HG03045 (cell line): ENCODE results near the gene TSC22D2.
"Not testable (repeated sequence)": the region's sequence is repeated elsewhere in the genome, so short reads cannot be mapped to it uniquely, and the experiment has no call there.

Source experiments
- ATAC-seq: cut with Tn5 transposase; IDR thresholded peaks from one replicate; pipeline ENCODE4 v1.9.1; 2021; ENCODE audit warnings: mild to moderate bottlenecking, moderate library complexity; ENCODE audit not compliant: unreplicated experiment

Gene TSC22D2

DNA sequence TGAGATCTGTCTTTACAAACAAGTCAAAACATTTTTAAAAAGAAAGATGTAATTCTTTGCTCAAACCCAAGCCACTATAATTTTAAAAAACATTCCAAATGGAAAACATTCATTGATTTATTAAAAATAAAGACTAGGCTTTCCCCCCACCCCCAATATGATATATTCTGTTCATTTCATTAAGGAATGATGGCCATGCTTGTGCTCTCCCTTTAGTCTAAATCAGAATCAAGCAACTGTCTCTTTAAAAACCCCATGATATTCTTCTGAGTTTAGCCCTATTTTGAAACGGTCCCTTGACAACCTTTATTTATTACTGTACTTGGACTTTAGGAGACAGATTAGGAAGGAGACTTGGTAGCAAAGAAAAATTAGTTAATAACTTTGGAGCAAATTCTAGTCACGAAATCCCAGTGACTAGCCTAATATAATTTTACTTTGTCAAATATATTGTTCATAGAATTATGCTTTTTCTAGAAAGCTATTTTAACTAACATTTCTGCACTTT lies 38.4 kb downstream of the TSC22D2 start:
- ATAC-seq, result no peak

DNA sequence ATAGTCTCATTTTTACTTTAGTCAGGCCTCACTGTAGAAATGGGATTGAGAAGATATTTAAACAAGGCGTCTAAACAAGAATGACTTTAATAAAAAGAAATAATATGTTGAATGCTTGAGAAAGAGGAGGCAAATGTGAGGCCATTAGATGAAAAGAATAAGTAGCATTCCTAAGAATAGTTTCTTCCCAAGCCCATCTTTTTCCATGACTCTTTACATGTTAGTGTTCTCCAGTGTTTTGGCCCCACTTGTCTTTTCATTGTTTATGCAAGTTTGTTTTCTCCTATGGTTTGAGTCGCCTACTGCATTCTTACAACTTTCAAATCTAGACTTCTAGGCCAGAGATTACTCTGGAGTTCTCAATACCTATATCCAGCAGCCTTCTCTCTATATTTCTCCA lies 39.0 kb downstream of the TSC22D2 start:
- ATAC-seq, result no peak

DNA sequence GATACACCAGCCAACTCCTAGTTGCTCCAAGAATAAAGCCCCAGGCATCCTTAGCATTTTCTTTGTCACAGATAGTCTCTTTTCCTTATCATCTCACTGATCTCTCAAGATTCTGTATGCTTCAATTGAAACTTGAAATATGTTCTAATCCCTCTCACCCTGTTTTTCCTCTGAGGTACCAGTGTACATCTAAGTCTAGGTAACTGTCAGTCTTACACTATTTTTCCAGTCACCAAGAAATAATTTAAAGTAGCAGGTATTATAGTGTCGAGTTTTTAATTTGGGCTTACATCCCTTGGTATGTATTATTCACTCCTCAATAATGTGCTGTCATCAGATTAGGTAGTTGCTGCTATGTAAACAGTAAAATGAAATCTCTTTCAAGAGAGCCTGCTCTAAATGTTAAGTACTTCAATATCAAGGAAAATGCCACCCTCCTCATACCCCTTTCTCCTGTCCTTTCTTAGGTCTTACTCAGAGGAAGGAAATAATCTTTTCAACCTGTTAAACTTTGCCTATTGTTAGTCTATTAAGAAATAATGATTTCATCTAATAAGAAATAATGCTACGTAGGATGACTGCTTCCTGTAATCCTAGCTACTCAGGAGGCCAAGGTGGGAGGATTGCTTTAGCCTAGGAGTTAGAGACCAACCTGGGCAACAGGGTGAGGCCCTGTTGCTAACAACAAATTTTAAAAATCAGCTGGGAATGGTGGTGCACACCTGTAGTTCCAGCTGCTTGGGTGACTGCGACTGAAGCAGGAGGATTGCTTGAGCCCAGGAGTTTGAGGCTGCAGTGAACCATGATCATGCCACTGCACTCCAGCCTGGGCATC lies 39.8 kb downstream of the TSC22D2 start:
- no peak for ATAC-seq

DNA sequence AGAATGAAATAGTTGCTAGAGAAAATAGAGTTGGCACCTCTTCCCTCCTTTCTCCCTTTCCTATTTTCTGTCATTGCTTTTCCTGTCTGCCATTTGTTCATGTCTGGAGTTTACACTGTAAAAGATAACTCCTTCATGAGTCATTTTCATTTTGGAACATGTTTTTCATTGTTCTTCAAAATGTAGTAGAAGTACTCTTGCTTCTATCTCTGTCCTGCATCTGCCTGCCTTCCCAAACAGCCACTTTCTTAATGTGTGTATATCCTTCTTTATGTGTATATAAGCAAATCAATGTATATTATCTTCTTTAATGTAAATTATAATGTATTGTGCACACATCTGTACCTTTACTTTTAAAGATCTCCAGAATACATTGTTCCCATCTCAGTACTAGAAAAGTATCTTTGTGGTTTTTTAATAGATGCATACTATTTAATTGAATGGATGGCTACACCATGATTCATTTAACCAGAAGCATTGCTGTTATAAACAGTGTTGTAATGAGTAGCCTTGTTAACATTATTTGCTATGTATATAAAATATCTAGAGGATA lies 41.1 kb downstream of the TSC22D2 start:
- ATAC-seq, result no peak

DNA sequence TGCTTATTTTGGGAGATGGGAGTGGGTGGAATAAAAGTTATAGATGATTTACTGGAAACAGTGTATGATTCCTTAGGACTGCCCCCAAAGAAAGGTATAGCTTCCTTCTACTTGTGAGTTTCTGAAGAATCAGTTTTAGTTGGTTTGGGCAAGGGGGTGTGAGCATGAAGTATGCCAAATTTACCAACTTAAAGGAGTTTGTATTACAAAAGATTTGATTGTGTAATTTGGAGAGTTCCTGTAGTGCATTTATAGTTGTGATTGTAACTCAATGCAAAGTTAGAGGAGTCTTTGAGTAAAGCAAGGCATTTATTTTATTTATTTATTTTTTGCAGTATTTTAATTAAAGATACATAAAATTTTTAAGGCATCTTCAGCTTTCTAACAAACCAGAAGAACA lies 42.8 kb downstream of the TSC22D2 start:
- no peak for ATAC-seq

DNA sequence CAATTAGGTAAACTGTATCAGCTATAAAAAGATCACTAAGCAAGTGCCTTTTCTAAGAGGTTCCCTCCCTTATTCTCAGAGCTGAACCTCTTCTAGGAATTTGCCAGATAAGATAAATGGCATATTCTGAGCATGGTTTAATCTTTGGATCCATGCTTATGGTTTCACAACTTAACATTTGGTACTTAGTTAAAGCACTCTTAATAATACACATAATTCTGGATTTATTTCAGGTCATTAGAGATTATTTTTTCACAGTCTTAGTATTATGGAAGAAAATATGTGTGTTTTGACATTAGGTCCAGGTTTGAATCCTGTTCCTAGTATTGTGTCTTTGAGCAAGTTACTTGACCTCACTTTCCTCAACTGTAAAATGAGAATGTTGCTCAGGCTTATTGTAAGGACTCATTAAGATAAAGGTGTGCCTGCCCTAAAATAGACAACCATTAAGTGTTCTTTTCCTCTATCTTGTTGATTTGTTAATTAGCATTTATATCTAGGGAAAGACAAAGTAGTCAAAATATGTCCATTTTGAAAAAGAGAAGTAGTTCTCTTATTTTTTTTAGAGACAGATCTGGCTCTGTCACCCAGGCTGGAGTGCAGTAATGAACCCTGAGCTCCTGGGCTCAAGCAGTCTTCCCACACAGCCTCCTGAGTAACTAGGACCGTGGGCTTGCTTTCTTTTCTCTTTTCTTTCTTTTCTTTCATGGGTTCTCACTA lies 43.4 kb downstream of the TSC22D2 start:
- no peak for ATAC-seq

DNA sequence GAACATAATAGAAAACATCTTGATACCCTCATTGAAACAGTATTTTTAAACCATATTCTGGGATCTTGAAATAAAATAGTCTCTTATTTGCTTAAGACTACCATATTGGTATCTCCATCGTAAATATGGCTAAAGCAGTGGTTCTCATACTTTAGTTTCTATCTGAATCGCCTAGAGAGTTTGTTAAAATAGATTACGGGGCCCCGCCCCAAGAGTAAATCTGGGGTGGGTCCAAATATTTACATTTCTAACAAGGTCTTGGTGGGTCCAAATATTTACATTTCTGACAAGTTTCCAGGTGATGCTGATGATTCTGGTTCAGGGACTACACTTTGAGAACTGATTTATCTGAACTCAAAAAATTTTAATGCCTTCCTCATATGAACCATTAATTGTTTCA lies 45.3 kb downstream of the TSC22D2 start:
- no peak for ATAC-seq

DNA sequence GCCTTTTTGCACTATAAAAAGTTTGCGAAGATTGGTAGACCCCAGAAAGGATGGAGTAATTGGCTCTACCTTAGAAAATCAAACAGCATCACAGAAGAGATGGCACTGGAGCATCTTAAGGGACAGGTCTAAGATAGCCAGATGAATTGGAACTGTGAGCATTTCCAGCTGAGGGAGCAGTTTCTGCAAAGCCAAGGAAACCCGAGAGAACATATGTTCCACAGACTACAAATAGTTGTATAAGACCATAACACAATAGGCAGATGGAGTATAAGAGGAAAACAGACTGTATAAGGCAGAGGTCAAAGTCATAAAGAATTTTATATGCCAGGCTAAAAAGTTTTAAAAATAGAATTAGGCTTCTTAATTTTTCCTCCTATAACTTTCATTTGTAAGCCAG lies 46.0 kb downstream of the TSC22D2 start:
- no peak for ATAC-seq

DNA sequence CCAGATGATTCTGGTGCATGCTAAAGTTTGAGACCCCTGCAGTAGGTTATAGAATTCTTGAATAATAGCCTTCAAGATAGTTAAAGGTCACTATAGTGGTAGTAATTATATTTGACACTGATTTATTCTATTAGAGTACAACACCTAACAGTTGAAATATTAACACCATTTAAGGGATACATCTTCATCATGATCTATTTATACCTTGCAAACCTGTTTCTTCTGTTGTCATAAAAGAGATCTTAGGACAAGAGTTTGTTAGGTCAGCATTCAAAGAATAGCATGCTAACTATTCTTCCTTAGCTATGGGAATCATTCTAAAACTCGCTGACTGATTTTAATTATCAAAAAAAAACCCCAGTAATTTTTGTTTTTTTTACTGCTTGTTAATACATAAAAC lies 46.5 kb downstream of the TSC22D2 start:
- no peak for ATAC-seq

DNA sequence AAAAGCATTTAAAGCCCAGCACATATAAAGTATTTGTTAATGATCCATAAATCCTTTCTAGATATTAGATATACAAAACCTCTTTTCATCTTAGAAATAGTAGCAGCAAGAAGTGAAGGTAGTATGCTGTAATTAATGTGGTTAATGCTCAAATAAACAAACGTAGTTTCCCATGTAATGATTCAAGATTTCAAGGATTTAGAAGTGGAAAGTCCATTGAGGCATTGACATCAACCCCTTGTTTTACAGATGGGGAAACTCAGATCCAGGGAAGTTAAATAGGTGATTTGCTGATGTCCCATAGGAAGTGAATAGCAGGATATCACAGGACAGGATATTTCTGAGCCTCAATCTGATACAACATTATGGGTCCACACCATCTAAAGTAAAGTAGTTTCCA lies 47.2 kb downstream of the TSC22D2 start:
- ATAC-seq, result no peak

DNA sequence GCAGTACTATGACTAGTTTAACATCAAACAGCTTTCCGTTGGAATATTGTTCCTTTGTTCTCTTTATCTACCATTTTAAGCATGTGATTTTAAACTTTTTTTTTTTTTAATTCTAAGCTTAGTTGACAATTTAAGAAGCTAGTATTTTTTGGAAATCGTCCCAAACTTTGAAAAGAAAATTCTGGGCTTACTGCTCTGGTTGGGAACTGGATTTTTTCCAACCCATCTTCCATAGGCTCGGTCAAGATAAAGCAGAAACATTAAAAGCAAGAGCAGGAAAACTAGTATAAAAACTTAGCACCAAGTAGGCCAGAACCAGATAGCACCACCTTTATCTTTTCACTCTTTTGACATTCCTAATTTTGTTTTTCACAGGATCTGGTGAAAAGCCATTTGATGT lies 49.9 kb downstream of the TSC22D2 start:
- ATAC-seq, result no peak

DNA sequence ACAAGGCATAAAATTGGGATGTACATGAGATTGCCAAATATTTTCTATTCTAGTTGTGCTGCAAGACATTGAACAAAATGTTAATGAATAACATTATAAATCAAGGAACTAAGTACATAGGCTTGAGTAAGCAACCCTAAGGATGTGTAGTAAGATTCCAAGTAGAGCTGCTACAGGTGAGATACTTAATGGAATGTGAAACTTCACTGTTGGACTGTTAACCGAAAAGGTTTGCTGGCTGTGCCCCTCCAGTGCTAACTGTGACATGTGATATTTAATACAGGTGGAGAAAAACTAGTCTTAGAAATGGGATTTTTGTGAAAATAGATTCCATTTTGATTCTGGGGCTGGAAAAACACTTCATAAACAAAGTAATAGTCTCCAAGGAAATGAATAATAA lies 52.4 kb downstream of the TSC22D2 start:
- no peak for ATAC-seq

DNA sequence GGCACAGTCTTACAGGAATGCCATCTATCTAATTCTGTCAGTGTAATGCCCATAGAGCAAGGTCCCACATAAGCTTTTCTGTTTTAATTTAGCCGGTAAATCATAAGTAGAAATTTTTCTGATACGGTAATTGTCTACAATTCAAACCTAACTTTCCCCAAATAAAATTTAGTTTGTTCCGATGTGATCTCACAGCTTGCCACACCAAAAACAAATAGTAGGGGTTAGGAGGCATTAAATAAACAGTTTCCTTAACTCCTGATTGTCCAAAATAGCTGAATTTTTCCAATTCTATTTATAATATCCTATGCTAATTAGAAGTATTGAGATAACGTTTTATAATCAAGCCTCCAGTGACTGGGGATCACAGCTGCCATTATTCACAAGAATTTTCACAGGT lies 53.3 kb downstream of the TSC22D2 start:
- no peak for ATAC-seq

DNA sequence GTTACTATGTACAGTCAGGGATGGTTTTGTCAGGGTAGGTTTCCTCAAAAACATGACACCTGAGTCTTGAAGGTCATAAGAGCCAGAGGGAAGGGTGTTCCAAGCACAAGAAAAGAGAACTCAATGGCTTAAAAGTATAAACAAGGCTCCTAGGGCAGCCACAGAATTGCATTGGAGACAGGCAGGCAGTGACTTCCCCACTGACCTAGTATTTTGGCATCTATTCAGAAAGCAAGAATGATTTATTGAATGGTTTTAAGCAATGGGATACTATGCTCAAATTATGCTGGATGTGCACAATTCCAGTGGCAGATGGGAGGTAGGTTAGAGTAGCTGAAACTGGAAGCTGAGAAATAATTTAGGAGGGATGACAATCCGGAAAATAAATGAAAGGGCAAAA lies 54.0 kb downstream of the TSC22D2 start:
- no peak for ATAC-seq

DNA sequence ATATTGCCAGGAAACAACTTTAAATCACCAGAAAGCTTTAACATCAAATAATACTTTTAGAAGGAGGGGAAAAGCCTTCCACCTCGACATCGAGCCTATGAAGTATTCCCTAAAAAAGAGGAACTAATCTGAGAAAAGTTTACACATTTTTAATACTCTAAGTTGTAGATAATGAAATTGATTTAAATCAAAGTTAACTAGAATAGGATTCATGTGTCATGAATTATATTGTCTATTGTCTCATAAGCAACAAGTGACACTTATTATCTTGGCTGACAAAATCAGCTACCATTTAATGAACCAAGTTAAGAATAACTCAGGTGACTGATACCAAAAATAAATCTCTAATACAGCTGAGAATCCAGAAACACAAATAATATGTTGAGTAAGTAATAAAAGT lies 56.6 kb downstream of the TSC22D2 start:
- ATAC-seq, result no peak

DNA sequence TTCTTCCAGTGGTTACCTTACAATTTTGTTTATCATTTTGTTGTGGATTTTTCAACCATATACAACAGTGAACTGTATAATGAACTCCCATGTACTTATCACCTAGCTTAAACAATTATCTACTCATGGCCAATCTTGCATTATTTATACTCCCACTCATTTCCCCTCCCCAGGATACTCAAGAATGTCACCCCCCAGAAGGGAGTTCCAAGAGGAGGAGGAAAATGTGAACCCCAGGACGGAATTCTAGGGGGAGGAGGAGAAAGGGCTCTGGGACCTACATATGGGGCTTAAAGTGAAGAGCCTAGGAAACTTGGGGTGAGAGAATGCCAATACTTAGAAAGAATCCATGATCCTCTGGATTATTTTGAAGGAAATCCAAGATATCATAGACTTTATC lies 59.3 kb downstream of the TSC22D2 start:
- no peak for ATAC-seq

DNA sequence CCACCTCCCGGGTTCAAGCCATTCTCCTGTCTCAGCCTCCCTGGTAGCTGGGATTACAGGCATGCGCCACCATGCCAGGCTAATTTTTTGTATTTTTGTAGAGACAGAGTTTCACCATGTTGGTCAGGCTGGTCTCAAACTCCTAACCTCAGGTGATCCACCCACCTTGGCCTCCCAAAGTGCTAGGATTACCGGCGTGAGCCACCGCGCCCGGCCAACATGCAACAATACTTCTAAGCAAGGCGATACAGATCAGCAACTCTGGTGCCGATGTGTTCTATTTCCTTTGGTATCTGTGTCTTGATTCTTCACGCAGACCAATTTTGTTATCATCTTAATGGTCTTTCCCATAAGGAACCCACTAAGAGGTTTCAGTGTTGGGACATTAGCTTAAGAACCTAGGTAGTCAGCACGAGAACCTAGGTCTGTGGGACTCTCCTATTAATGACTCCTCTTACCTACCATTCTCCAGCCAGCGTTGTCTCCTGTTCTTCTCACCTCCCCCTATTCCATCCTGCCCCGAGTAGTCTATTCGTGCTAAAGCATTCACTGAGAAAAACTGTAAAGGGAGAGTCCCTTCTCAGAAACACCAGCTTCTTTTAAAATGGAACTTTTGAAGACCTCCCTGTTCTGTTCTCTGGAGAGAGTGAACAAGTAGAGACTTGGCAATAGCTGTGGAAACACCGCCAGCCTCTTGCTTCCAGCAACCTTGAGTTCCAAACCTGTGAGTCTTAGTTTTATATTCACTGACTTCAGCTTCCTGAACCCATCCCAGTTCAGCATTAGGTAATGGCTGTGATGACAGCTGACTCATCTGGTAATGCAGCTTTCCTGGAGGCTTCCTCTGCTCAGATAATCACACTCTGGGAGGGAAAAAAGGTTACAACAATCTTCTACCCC lies 61.2 kb downstream of the TSC22D2 start:
- ATAC-seq, result no peak

DNA sequence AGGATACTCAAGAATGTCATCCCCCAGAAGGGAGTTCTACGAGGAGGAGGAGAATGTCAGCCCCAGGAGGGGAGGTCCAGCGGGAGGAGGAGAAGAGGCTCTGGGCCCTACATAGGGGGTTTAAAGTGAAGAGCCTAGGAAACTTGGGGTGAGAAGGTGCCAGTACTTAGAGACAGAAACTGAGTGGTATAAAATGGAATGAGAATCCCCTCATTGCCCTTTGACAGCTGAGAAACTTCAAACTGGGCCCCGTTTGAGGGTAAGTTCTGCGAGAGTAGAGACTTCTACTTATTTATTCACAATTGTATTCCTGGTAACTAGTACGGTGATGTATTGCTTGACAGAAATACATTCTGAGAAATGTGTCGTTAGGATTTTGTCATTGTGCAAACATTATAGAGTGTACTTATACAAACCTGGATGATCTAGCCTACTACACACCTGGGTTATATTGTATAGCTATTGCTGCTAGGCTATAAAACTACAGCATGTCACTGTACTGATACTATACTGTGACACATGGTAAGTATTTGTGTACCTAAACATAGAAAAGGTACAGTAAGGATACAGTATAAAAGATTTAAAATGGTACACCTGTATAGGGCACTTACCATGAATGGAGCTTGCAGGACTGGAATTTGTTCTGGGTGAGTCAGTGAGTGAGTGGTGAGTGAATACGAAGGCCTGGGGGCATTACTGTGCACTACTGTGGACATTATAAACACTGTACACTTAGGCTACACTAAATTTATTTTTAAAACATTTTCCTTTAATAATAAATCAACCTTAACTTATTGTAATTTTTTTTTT lies 62.0 kb downstream of the TSC22D2 start:
- no peak for ATAC-seq

DNA sequence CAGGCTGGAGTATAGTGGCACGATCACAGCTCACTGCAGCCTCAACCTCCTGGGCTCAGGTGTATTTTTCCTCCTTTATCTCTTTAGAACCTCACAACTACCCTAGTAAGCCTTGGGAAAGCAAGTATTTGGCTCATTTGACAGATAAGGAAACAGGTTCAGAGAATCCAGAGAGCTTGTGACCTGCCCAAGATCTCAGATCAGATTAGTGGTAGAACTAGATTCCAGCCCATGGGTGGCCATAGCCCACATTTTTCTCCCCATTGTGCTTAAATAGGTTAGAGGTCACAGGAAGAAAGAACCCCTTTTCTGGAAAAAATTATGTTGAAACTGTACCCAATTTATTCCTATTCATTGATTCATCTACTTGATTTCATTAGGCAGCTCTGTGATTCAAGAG lies 64.3 kb downstream of the TSC22D2 start:
- ATAC-seq, result no peak

DNA sequence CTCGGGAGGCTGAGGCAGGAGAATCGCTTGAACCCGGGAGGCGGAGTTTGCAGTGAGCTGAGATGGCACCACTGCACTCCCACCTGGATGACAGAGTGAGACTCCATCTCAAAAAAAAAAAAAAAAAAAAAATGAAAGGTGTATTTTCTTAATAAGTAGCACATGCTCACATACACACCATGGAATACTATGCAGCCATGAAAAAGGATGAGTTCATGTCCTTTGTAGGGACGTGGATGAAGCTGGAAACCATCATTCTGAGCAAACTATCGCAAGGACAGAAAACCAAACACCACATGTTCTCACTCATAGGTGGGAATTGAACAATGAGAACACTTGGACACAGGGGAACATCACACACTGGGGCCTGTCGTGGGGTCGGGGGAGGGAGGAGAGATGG lies 65.1 kb downstream of the TSC22D2 start:
- not testable (repeated sequence) for ATAC-seq
